ENCODE results near the gene SCN5A. TPM values are rescaled to one million over a fixed set of nuclear protein-coding genes. Genes with fewer than 3 reads are reported as not detected.

Gene SCN5A
- polyA plus RNA-seq, 1 donor (not counting 4 experiments of a cell fraction or from before 2014, with no cell fraction given), result 0.26 TPM

GRCh38 chr3:38542401-38543298, 106.8 kb downstream of the SCN5A start:
- Histone ChIP-seq H4K20me1 (ENCODE audit: control insufficient read depth, extremely low read depth, insufficient read depth, low read length) (no peaks in the 10 kb centered on the region), H3K4me1 (ENCODE audit: control insufficient read depth, extremely low read depth, insufficient read depth, low read length) (no peaks in the 10 kb centered on the region), H3K9ac (ENCODE audit: control insufficient read depth, extremely low read depth, insufficient read depth, low read length) (no peak overlapping the region), H3K27ac (ENCODE audit: control insufficient read depth, insufficient read depth, low read length) (no peak overlapping the region), H3K4me2 (ENCODE audit: control insufficient read depth, extremely low read depth, insufficient read depth, low read depth, low read length) (no peak overlapping the region), H3K9me1 (ENCODE audit: control insufficient read depth, extremely low read depth, insufficient read depth, low read length) (no peaks in the 10 kb centered on the region), H3K27me3 (ENCODE audit: control insufficient read depth, extremely low read depth, insufficient read depth, low read length) (no peaks in the 10 kb centered on the region), H2AFZ (ENCODE audit: control insufficient read depth, low read length) (no peak overlapping the region), H3K9me3 (ENCODE audit: control insufficient read depth, low read depth, low read length) (no peaks in the 10 kb centered on the region), H3K79me2 (ENCODE audit: control insufficient read depth, insufficient read depth, low read length) (no peaks in the 10 kb centered on the region), H3K4me3 (ENCODE audit: control insufficient read depth in 2 of 3, extremely low read depth in 1 of 3, insufficient read depth in 2 of 3, low read depth in 1 of 3, low read length in 3 of 3) (no peak overlapping the region), H3K36me3 (ENCODE audit: control insufficient read depth in 2 of 2, extremely low read depth in 1 of 2, insufficient read depth in 2 of 2, low read length in 2 of 2) (no peaks in the 10 kb centered on the region)
- dilution Hi-C loops (cut with MboI; ENCODE audit: extremely low pct_ligation_motif_present, low sequenced_read_pairs), result no loop called here
- TF ChIP-seq CTCF (optimal IDR thresholded peaks at IDR 0.05 in 1 of 3, IDR thresholded peaks at IDR 0.05 in 1 of 3, conservative IDR thresholded peaks at IDR 0.05 in 1 of 3; ENCODE audit: extremely low read depth in 1 of 3, insufficient read depth in 2 of 3, low read length in 3 of 3) (no peak), EZH2 (IDR thresholded peaks at IDR 0.05; ENCODE audit: low read length) (no peak)
- FAIRE-seq (no peak), DNase-seq (ENCODE audit: low read depth, low spot score) (no peak)

GRCh38 chr3:38541806-38542205, 107.7 kb downstream of the SCN5A start:
- Histone ChIP-seq H3K9me3 (ENCODE audit: control insufficient read depth, low read depth, low read length) (no peaks in the 10 kb centered on the region), H4K20me1 (ENCODE audit: control insufficient read depth, extremely low read depth, insufficient read depth, low read length) (no peaks in the 10 kb centered on the region), H3K36me3 (ENCODE audit: control insufficient read depth in 2 of 2, extremely low read depth in 1 of 2, insufficient read depth in 2 of 2, low read length in 2 of 2) (no peaks in the 10 kb centered on the region), H2AFZ (ENCODE audit: control insufficient read depth, low read length) (no peak overlapping the region), H3K79me2 (ENCODE audit: control insufficient read depth, insufficient read depth, low read length) (no peaks in the 10 kb centered on the region), H3K4me2 (ENCODE audit: control insufficient read depth, extremely low read depth, insufficient read depth, low read depth, low read length) (no peak overlapping the region), H3K9ac (ENCODE audit: control insufficient read depth, extremely low read depth, insufficient read depth, low read length) (no peak overlapping the region), H3K9me1 (ENCODE audit: control insufficient read depth, extremely low read depth, insufficient read depth, low read length) (no peaks in the 10 kb centered on the region), H3K27me3 (ENCODE audit: control insufficient read depth, extremely low read depth, insufficient read depth, low read length) (no peaks in the 10 kb centered on the region), H3K4me1 (ENCODE audit: control insufficient read depth, extremely low read depth, insufficient read depth, low read length) (no peaks in the 10 kb centered on the region), H3K4me3 (ENCODE audit: control insufficient read depth in 2 of 3, extremely low read depth in 1 of 3, insufficient read depth in 2 of 3, low read depth in 1 of 3, low read length in 3 of 3) (no peak overlapping the region), H3K27ac (ENCODE audit: control insufficient read depth, insufficient read depth, low read length) (no peak overlapping the region)
- TF ChIP-seq CTCF (optimal IDR thresholded peaks at IDR 0.05 in 1 of 3, IDR thresholded peaks at IDR 0.05 in 1 of 3, conservative IDR thresholded peaks at IDR 0.05 in 1 of 3; ENCODE audit: extremely low read depth in 1 of 3, insufficient read depth in 2 of 3, low read length in 3 of 3) (no peak), EZH2 (IDR thresholded peaks at IDR 0.05; ENCODE audit: low read length) (no peak)
- DNase-seq (ENCODE audit: low read depth, low spot score) (no peak), FAIRE-seq (no peak)
- dilution Hi-C loops (cut with MboI; ENCODE audit: extremely low pct_ligation_motif_present, low sequenced_read_pairs), result no loop called here
